A204.1 (cell line): ENCODE results near the gene CCNYL1.
"Not testable (repeated sequence)": the region's sequence is repeated elsewhere in the genome, so short reads cannot be mapped to it uniquely, and the experiment has no call there.

ENCODE experiments used
- FAIRE-seq: peaks from 2 replicates; lab custom pipeline; 2012; peaks lifted over from hg19 to GRCh38; lab: Jason Lieb, UNC

Gene CCNYL1

DNA sequence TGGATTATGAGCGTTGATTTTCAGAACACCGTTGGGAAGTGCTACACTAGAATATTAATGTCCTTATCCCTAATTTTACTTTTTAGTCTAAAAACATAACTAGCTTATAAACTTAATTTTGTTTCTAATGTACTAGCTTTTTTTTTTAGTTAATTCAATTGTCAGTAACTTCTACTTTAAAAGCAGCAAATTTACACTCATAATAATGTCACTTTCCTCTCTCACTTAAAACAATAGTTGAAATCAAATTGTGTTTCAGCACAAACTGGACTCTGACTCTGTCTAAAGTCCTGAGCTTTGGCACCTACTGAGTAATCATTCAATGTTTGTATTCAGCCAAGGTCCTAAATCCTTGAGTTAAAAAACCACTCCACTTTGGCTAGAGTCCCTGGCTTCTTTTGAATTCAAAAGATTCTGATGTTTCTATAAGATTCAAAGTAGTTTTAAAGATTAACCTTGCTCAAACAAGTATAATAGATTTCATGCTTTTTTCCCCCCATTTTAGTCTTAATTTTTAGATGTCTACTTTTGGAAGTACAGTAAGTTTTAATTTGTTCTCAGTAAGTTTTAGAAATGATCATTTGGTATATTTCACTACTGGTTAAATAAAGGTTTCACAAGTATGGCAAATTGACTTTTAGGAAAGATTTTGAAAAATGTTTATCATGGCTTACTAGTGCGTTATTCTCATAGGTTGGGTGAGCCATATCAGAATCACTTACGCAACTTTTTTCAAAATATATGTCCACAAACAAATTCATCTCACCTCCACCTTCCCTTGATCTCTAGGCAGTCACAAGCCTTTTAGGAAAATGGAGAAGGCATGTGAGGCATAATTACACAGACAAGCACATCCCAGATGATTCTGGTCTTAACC, 23.4 kb downstream of the CCNYL1 start:
- no peak for FAIRE-seq

DNA sequence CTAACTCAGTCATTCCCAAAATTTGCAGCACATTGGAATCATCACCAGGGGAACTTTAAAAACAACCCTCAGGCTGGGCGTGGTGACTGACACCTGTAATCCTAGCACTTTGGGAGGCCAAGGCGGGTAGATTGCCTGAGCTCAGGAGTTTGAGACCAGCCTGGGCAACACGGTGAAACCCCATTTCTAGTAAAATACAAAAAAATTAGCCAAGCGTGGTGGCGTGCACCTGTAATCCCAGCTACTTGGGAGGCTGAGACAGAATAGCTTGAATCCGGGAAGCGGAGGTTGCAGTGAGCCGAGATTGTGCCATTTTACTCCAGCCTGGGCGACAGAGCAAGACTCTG, 24.0 kb downstream of the CCNYL1 start:
- FAIRE-seq: not testable (repeated sequence)

DNA sequence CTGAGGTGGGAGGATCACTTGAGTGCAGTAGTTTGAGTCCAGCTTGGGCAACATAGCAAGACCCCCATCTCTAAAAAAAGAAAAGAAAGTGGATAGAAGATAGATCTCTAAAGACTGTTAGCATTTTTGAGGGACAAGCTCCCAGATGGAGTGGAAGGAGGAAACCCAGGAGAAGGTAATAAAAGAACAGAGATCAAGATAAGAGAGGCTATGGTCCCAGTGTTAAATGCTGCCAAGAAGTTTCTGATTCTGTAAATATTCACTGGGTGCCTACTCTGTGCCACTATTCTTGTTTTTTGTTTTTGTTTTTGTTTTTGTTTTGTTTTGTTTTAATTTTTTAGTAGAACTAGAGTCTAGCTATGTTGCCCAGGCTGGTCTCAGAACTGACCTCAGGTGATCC, 32.1 kb downstream of the CCNYL1 start:
- FAIRE-seq: no peak

DNA sequence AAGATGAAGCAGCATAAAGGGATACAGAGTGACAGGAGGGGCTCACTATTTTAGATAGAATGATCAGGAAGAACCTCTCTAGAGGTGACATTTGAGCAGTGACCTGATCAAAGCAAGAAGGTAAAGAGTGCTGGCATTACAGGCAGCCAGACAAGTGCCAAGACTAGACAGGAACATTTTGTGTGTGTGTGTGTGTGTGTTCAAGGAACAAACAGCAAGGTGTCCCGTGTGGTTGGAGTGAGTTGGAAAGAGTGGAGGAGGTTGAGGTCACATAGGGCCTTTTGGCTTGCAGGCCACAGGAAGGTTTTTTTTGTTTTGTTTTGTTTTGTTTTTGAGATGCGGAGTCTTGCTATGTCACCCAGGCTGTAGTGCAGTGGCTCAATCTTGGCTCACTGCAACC, 32.6 kb downstream of the CCNYL1 start:
- no peak for FAIRE-seq

DNA sequence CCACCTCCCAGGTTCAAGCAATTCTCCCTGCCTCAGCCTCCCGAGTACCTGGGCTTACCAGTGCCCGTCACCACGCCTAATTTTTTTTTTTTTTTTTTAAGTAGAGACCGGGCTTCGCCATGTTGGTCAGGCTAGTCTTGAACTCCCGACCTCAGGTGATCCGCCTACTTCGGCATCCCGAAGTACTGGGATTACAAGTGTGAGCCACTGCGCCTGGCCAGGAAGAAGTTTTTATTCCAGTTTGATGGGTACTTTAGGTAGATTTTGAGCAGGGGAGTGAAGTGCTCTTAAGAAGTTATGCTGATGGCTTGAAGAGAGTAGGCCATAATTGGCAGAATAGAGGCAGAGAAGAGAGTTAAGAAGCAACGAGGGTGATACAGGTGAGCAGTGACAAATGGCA, 33.0 kb downstream of the CCNYL1 start:
- FAIRE-seq: no peak

DNA sequence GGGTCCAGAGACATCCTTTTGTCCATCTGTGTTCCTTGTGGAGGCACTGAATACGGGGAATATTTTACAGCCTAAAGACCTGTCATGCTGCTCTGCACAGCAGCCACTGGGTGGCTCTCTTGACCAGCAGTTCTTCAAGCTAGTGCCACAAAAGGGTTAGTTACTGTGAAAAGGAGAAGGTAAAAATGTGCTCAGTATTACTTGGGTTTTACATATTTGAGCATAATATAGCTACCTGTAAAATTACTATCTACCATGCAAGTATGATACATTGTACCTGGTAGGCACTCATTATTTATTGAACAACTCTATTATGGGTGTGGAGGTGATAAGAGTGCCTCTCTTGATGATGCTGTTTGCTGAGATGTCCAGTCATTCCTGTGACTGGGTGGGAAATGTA, 34.7 kb downstream of the CCNYL1 start:
- peak; percentile 23 for FAIRE-seq

DNA sequence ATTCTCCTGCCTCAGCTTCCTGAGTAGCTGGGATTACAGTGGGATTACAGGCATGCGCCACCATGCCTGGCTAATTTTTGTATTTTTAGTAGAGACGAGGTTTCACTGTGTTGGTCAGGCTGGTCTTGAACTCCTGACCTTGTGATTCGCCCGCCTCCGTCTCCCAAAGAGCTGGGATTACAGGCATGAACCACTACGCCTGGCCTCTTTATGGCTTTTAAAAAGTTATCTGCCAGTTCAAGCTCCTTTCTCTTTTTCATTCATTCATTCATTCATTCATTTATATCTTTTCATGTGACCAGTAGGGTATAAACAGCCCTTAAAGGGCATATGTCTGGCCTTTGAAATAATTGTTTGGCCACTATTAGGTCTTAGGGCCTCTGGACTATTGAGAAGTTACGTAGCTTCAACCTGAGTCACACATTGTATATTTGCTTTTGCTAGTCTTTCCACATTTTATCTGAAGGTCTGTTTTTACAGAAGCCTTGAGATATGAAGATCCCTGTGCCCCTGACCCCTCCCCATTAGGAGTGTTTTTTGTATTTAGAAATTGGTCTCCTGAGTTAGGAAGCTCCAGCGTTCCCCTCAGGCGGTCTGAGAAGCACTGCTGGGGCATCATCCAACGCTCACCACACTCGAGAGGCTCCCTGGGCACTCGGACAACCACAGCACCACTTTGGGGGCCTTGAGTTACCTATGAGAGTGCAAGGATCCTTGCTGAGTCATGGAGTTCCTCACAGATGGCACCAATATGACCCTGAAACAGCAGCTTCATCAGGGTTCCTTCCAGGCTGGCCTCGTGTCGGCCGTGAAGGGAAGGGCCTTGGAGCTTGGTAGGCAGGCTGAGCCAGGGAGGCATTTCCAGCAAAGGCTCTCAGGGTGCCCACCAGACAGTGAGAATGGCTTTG, 36.5 kb downstream of the CCNYL1 start:
- no peak for FAIRE-seq

DNA sequence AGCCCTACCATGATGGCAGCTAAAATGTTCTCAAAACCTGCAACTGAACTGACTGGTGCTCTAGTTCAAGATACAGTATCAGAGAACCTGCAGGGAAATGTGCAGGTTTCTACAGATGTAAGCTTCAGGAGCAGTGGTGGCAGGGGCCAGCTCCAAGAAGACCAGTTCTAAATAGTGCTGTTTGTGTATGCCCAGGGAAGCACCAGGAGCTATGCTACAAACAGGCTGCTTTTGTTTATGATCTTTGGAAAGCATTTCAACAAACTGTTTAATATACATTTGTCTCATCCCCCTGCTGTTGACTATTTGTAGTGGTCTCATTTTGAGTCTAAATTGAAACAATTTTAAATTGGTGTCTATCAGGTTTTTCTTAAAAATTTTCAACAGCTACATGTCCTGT, 37.6 kb downstream of the CCNYL1 start:
- no peak for FAIRE-seq

DNA sequence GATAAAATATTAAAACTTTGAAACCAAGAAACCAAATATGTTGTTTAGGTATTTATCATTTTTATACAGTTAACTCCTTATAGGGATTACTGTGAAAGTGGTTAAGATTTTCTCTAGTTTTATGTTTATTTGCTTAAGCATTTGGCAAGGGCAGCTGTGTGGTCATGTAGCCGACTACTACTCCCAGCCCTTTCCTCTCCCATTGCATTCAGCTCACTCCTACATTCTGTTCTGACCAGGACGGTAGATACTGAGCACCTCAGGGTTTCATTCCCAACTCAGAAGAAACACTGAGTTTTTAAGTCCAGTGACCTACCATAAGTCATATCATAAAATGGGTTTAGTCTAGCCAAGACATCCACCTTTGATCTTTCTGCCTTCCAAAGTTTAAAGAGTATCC, 38.4 kb downstream of the CCNYL1 start:
- FAIRE-seq: no peak

DNA sequence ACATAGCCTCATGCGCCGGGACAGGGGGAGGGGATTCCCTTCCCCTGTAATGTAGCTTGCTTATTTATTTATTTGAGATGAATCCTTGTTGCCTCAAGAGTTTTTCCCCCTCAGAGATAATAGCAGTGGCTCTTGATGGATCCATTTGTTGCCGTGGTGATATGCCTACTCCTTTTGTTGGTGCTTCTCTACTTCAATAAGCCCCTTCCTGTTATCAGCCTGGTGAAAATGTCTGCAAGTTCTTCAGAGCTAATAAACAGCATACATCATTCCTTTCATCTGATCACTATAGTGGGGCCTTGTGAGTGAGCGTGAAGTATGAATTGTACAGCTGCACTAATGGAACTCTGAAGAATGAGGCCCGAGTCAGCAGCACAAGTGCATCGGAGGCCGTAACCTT, 38.9 kb downstream of the CCNYL1 start:
- FAIRE-seq: no peak

DNA sequence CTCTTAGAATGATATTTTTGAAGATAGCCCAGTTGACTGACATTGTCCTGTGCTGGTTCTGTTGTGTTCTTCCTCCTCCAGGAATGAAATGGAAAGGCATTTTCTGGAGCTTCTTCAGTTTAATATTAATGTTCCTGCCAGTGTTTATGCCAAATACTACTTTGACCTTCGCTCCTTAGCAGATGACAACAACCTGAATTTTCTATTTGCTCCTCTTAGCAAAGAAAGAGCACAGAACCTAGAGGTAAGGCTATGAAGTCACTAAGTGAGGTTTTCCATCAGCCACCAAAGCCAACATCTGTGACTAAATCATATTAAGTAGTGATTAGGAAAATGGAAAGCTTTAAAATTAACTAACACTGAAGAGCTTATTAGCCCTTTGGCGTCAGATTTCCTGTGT, 39.4 kb downstream of the CCNYL1 start:
- FAIRE-seq: no peak

DNA sequence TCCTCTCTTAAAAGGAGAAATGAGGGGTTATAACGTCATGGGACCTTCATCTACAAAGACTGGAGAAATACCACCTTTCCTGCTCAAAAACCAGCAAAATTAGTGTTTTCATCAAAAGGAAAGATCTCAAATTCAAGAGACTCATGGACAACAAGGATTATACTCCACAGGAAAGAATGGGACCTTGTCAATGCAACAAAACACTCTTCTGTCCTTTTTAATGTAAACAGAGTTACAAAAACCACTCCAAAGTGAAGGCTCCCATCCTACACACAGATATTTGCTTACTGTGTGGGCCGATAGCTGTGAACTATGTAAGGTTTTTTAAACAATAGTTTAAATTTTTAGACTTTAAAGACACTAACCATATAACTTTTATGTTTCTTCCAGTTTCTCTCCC, 42.2 kb downstream of the CCNYL1 start:
- FAIRE-seq: not testable (repeated sequence)

DNA sequence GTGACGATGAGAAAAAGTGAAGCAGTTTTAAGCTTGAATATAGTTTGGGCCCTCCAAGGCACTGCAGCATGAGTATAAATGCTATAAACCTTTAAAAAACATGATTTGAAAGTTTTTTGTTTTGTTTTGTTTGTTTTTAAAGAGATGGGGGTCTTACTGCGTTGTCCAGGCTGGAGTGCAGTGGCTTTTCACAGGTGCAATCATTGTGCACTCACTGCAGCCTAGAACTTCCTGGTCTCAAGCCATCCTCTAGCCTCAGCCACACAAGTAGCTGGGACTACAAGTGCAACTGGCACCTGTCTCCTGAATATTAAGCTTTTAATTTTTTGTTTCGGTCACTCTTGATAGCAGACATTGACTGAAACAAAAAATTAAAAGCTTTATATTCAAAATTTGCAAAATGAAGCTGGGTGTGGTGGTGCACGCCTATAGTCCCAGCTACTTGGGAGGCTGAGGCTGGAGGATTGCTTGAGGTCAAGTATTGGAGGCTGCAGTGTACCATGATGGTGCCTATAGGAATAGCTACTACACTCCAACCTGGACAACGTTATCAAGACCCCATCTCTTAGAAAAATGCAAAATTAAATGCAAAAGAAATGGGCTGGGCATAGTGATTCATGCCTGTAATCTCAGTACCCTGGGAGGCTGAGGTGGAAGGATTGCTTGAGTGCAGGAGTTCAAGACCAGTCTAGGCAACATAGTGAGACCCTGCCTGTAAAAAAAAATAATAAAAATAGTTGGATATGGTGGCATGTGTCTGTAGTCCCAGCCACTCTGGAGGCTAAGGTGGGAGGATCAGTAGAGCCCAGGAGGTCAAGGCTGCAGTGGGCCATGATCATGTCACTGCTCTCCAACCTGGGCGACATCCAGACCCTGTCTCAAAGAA, 43.3 kb downstream of the CCNYL1 start:
- FAIRE-seq: no peak

DNA sequence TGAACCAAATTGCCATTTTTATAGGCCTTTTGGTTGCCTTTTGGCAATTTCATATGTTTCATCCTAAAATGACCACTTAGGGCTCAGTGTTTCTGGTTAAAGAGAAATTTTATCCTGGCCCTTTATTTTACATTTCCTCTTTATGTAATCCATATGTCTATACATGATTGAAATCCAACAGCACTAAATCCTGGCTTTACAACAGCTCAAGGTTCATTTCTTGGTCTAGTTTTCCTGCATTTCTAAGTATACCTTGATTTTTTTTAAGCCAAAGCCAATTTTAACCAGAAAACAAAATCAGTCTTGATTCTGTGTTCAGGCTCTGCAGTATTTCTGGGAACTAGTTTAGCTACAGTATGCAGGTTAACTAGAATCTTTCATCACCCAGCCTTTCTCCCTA, 46.6 kb downstream of the CCNYL1 start:
- no peak for FAIRE-seq

DNA sequence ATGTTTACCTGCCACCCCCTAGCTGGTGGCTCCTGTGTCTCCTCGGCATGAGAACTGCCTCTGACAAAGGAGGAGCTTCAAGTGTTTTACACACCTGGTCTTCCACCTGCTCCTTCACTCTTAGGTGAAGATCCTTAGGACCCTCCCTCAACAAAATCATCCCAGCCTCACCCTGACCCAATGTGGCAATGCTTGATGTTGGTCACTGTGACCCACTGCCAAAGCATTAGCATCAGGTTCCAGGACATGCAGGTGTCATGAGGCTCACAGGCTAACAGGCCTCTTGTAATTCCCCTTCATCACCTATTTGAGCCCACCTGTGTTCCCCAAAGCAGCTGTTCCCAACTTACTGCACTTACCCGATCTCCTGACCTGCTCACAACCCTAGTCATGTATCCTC, 48.5 kb downstream of the CCNYL1 start:
- FAIRE-seq: no peak

DNA sequence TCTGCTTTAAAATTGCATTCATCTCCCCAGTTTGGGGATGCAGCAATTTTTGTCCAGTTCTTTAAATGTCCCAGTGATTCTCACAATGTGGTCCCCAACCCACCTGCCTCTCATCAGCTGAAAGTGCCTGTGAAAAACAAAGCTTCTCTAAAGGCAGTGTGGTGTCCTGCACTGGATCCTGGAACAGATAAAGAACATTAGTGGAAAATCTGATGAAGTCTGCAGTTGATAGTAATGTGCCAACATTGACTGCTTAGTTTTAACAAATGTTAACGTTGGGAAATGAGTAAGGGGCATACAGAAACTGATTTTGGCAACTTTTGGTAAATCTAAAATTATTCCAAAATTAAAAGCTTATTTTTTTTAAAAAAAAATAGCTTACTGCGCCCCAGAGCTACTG, 49.0 kb downstream of the CCNYL1 start:
- FAIRE-seq: no peak

DNA sequence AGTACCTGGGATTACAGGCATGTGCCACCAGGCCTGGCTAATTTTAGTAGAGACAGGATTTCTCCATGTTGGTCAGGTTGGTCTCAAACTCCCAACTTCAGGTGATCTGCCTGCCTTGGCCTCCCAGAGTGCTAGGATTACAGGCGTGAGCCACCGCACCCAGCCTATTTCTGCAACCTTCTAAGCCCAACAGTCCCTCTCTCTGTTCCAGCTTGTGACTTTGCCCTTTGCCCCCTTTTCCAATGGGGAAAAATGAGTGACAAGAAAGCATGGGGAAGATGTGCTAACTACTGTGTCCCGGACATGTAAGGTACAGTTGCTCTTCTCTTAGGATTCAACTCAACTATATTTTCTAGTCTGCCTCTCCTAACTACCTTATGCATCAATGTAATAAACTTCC, 50.0 kb downstream of the CCNYL1 start:
- not testable (repeated sequence) for FAIRE-seq

DNA sequence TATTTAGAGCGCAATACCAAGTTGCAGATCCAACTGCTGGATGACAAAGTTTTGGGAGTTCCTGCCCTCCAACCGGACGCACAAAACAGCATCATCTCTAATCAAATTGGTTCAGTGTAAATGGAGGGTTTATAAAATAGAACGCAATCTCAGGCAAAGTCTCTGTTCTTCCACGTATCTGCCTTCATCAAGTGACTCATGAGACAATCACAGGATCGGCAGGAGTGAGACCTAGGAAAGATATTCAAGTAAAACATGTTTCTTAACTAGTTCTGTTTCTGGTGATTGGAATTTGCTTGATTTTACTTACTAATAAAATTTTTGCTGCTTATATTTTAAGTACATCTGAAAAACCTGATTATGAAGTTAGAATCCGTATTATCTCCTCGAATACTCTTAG, 50.7 kb downstream of the CCNYL1 start:
- FAIRE-seq: no peak

DNA sequence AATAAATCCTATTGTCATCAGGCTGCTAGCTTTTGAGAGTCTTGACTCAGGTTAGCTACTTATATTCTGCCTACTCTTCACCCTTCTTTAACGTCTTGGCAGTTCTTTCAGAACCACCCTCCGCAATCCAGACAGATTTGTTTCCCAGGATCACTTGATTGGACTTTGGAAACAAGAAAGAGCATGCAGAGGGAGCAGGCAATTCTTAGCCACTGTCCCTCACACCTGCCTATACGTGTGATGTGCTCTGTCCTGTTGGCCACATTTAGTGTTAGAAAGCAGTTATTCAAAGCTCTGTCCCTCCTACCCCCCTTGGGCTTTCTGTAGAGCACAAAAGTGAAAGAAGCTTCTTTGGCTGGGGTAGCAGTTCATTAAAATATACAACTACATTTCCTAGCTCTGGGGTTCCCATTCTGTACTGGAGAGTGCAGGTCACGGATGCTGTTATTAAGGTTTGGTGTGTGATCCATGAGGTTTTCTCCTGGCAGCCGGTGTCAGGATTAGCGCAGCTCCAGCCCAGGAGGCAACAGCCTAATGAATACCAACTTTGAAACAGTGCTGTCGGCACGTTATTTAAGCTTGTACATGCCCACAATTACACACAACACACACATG, 52.0 kb downstream of the CCNYL1 start:
- no peak for FAIRE-seq

DNA sequence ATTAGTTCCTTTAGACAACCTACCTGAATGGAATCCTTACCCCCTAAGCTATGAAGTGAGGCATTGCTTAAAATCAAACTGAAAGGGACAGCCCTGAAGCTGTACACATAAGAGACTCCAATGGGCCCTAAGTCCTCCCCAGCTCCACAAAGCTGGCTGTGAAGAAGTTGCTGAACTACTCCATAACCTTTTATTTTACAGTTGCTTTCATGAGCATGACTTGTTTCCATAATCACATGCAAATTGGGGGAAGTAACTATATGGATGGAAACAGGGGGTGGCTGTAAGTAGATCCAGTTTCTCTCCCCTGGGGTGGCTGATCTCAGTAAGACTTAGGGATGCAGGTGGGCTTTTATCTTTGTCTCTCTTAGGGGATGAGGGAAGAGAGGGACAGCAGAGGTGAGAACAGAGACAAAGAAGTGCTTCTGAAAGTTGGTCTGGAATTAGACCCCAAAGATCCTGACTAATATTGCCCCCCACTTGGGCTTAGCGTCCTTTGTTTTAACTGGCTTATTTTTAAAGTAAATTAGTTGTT, 52.7 kb downstream of the CCNYL1 start:
- no peak for FAIRE-seq

DNA sequence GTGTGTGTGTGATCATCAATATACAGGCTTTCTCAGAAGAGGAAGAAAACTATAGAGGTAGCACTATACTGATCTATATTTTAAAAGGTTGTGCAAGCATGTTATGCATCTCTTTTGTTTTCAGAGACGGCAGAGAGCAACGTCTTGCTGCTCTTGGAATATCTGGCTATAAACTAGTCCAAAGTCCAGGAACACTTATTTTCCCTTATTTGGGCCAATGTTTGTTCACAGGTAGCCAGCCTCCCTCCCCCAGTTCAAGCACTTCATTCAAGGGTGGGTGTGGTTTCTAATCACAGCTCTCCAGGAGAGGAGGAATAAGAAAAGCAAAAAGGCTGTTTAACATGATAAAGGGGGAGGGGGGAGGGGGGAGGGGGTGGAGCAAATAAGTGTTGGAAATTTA, 54.1 kb downstream of the CCNYL1 start:
- FAIRE-seq: no peak

DNA sequence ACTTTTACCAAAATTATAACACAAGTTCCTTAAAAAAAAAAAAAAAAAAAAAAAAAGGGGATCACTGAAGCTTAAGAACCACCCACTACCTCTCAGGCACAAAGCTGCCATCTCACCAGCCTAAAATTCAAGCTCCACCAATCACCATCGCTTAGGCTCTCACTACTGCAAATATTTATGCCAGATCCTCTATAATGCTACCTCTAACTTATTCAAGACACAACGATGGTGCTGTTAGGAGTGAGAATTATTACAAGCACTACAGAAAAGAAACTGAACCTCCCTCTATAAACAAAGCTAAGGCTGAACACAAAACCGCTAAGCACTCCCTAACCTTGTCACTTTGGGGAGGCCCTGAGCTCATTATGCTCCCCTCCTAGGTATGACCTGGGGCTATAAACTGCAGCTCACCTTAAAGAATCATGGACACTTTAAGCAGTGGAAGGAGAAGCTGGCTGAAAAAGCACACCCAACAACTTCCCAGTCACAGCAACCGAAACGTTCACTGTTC, 54.7 kb downstream of the CCNYL1 start:
- no peak for FAIRE-seq
